ENCODE results near the gene XRCC5. TPM values are rescaled to one million over a fixed set of nuclear protein-coding genes. Genes with fewer than 3 reads are reported as not detected.

Gene XRCC5
- total RNA-seq, 1 experiment from 2014 or later = 618 TPM

- H3K4me3 Mint-ChIP-seq = no peak overlapping the region
- Histone ChIP-seq H3K27ac (ENCODE audit: insufficient read length, low read depth, low read length) (no peak overlapping the region), H2BK120ac (ENCODE audit: low read depth, low read length, poor library complexity, severe bottlenecking) (no peak overlapping the region), H3T11ph (ENCODE audit: low read length) (no peak overlapping the region), H2AK5ac (ENCODE audit: insufficient read length, low read length) (no peak overlapping the region), H3K79me2 (ENCODE audit: insufficient read depth, low read length) (no peaks in the 10 kb centered on the region), H4K91ac (ENCODE audit: insufficient read length, low read depth, low read length) (no peak overlapping the region), H3K4ac (ENCODE audit: low read depth, low read length) (no peak overlapping the region), H4K8ac (replicated peaks; ENCODE audit: insufficient read length, low read depth, low read length) (no peak overlapping the region), H2BK15ac (ENCODE audit: low read depth, low read length) (no peak overlapping the region), H2AFZ (ENCODE audit: low read length) (no peak overlapping the region), H2BK5ac (ENCODE audit: insufficient read length, low read length) (no peak overlapping the region), H3K23ac (ENCODE audit: insufficient read length, low read depth, low read length) (no peak overlapping the region), H2BK12ac (ENCODE audit: insufficient read length, low read depth, low read length) (no peak overlapping the region), H4K5ac (ENCODE audit: insufficient read length, low read depth, low read length) (no peak overlapping the region), H3K9me3 (ENCODE audit: control insufficient read depth, low read depth, low read length) (no peaks in the 10 kb centered on the region), H3K79me1 (ENCODE audit: insufficient read depth, low read depth, low read length, poor library complexity, severe bottlenecking) (no peaks in the 10 kb centered on the region), H2BK20ac (ENCODE audit: low read depth, low read length, poor library complexity, severe bottlenecking) (no peak overlapping the region), H4K20me1 (ENCODE audit: control insufficient read depth, insufficient read depth, insufficient read length) (no peaks in the 10 kb centered on the region), H3K23me2 (ENCODE audit: insufficient read length, low read depth, low read length, poor library complexity, severe bottlenecking) (no peaks in the 10 kb centered on the region), H3K4me2 (ENCODE audit: insufficient read depth, insufficient read length, low read length) (no peak overlapping the region), H3K27me3 (ENCODE audit: insufficient read depth, low read length) (no peaks in the 10 kb centered on the region), H3K14ac (ENCODE audit: insufficient read depth, low read length) (no peak overlapping the region), H3K9ac (ENCODE audit: extremely low read depth, insufficient read length, low read length) (no peak overlapping the region), H3K18ac (ENCODE audit: insufficient read length, low read depth, low read length) (no peak overlapping the region), H3K4me1 (ENCODE audit: insufficient read depth, low read length) (no peaks in the 10 kb centered on the region), H3K56ac (ENCODE audit: insufficient read length, low read depth, low read length) (no peak overlapping the region)
- H3K27me3 Mint-ChIP-seq (ENCODE audit: low read depth) = no peaks in the 10 kb centered on the region
- WGBS (ENCODE audit: extremely low coverage, insufficient read length, low lambda C conversion rate) = no CpG with 5 or more reads among the region's 6 CpGs
- H3K27ac Mint-ChIP-seq = no peak overlapping the region
- no peaks in the 10 kb centered on the region for H3K9me3 Mint-ChIP-seq
- H3K36me3 Mint-ChIP-seq (ENCODE audit: insufficient read depth in 1 of 3, low read depth in 3 of 3) = peaks cover 0 to 10% (median 10%) of the 10 kb centered on the region in 3 experiments; a peak in 5 of 7 replicates
- peaks cover 3 to 11% of the 10 kb centered on the region in 2 experiments for H3K4me1 Mint-ChIP-seq
- DNase-seq = no peak
- no peak for TF ChIP-seq CTCF (conservative IDR thresholded peaks at IDR 0.05)
Measured at GRCh38 chr2:216070195-216070594, 39.0 kb upstream of the XRCC5 start.
